ENCODE measurements around the gene RARRES1. TPM values are rescaled to one million over a fixed set of nuclear protein-coding genes. Genes with fewer than 3 reads are reported as not detected.

The RARRES1 gene
- total RNA-seq, 1 experiment from 2014 or later, result 1.3 TPM

- Histone ChIP-seq H3K4me3 (ENCODE audit: low read depth in 2 of 2, low read length in 2 of 2) (peak overlapping the region; percentile 7 to 29; a peak in 2 of 4 replicates), H3K27ac (ENCODE audit: low read length) (peak overlapping the region; percentile 59), H3K36me3 (ENCODE audit: control insufficient read depth, insufficient read depth, low read length) (no peaks in the 10 kb centered on the region), H3K27me3 (ENCODE audit: control insufficient read depth, insufficient read depth, low read length) (no peaks in the 10 kb centered on the region), H3K4me1 (ENCODE audit: control insufficient read depth, insufficient read depth, low read length) (peaks cover 30% of the 10 kb centered on the region), H3K9me3 (ENCODE audit: control insufficient read depth, insufficient read depth, low read depth, low read length) (peaks cover 5% of the 10 kb centered on the region; the same call in 1 of the 2 replicates)
- ChIA-PET POLR2A (no interaction called here), CTCF (no interaction called here)
- in situ Hi-C loops (cut with HindIII; ENCODE audit: low pct_unique_long_range_greater_than_20kb, low sequenced_read_pairs), result no loop called here
- no peak for ATAC-seq
- intact Hi-C loops (cut with micrococcal nuclease; ENCODE audit: unreplicated experiment), result no loop called here
- no TSS peak for BruUV-seq (replicated peaks)
- DNase-seq (ENCODE audit: low read depth, low spot score), result no peak
- TF ChIP-seq SIN3A (IDR thresholded peaks at IDR 0.05; ENCODE audit: borderline replicate concordance, insufficient read depth, low read depth, low read length), result no peak
- no peak for TF ChIP-seq TCF7L2 (IDR thresholded peaks at IDR 0.05; ENCODE audit: low read depth, low read length)
- no peak for TF ChIP-seq REST (IDR thresholded peaks at IDR 0.05; ENCODE audit: insufficient read depth in 1 of 2, low read depth in 2 of 2, low read length in 1 of 2)
- TF ChIP-seq POLR2AphosphoS5 (IDR thresholded peaks at IDR 0.05; ENCODE audit: low read depth, low read length), result no peak
- TF ChIP-seq CTCF (IDR thresholded peaks at IDR 0.05), result no peak
These were observed 771 bp downstream of the RARRES1 start for GRCh38 chr3:158731486-158731885.

GRCh38 chr3:158728851-158729250, 3.4 kb downstream of the RARRES1 start:
- no peaks in the 10 kb centered on the region for H3K36me3 ChIP-seq (ENCODE audit: control insufficient read depth, insufficient read depth, low read length)
- no peak for ATAC-seq
- ChIA-PET CTCF (interaction anchor here (0.7 to 3.7 kb wide), 3 partner anchors 24 to 76 kb away, joined by 5 to 27 read pairs (median 17); no protein-coding TSS in a partner anchor), POLR2A (no interaction called here)
- no peaks in the 10 kb centered on the region for H3K9me3 ChIP-seq (ENCODE audit: control insufficient read depth, insufficient read depth, low read depth, low read length)
- in situ Hi-C loops (cut with HindIII; ENCODE audit: low pct_unique_long_range_greater_than_20kb, low sequenced_read_pairs), result no loop called here
- peaks cover 56% of the 10 kb centered on the region for H3K4me1 ChIP-seq (ENCODE audit: control insufficient read depth, insufficient read depth, low read length)
- H3K27ac ChIP-seq (ENCODE audit: low read length), result peak overlapping the region; percentile 72
- no peak overlapping the region for H3K4me3 ChIP-seq (ENCODE audit: low read depth in 2 of 2, low read length in 2 of 2)
- intact Hi-C loops (cut with micrococcal nuclease; ENCODE audit: unreplicated experiment), result no loop called here
- DNase-seq (ENCODE audit: low read depth, low spot score), result no peak
- no peak for TF ChIP-seq SIN3A (IDR thresholded peaks at IDR 0.05; ENCODE audit: borderline replicate concordance, insufficient read depth, low read depth, low read length)
- TF ChIP-seq CTCF (IDR thresholded peaks at IDR 0.05), result no peak
- no peak for TF ChIP-seq POLR2AphosphoS5 (IDR thresholded peaks at IDR 0.05; ENCODE audit: low read depth, low read length)
- no peak for TF ChIP-seq REST (IDR thresholded peaks at IDR 0.05; ENCODE audit: insufficient read depth in 1 of 2, low read depth in 2 of 2, low read length in 1 of 2)
- TF ChIP-seq TCF7L2 (IDR thresholded peaks at IDR 0.05; ENCODE audit: low read depth, low read length), result no peak
- BruUV-seq (replicated peaks), result no TSS peak
- no peaks in the 10 kb centered on the region for H3K27me3 ChIP-seq (ENCODE audit: control insufficient read depth, insufficient read depth, low read length)
